Smooth muscle cell (in vitro differentiated cells): ENCODE measurements around the gene HOXB1. TPM values are rescaled to one million over a fixed set of nuclear protein-coding genes. Genes with fewer than 3 reads are reported as not detected.
A peak's percentile ranks its signal among the peaks of the same experiment; 100 is the strongest.

Source experiments
- DNase-seq: peaks from one replicate; lab custom pipeline; 2025; ENCODE audit not compliant: unreplicated experiment; lab: John Stamatoyannopoulos, UW
- H2AFZ ChIP-seq: fragments of 200-600 bp; sonication (generic); 2 replicates; pipeline ENCODE4 v1.6.0; 2016; ENCODE audit warnings: antibody characterized with exemption, low read depth, mild to moderate bottlenecking
- H3F3A ChIP-seq: fragments of 200-600 bp; sonication (generic); 2 replicates; pipeline ENCODE4 v1.6.0; 2017; ENCODE audit warnings: antibody characterized with exemption, low read depth
- H3K27ac ChIP-seq: fragments of 200-600 bp; sonication (generic); 2 replicates; pipeline ENCODE4 v1.5.1; 2016; ENCODE audit warnings: low read depth, mild to moderate bottlenecking
- H3K27me3 ChIP-seq: fragments of 200-600 bp; sonication (generic); 2 replicates; pipeline ENCODE4 v1.6.1; 2016; ENCODE audit warnings: low read depth, mild to moderate bottlenecking
- H3K36me3 ChIP-seq: fragments of 200-600 bp; sonication (generic); 2 replicates; pipeline ENCODE4 v1.5.1; 2016; ENCODE audit warnings: low read depth
- H3K4me1 ChIP-seq: fragments of 200-600 bp; sonication (generic); 2 replicates; pipeline ENCODE4 v1.5.1; 2016; ENCODE audit warnings: low read depth
- H3K4me2 ChIP-seq: fragments of 200-600 bp; sonication (generic); 2 replicates; pipeline ENCODE4 v1.6.0; 2016; ENCODE audit warnings: mild to moderate bottlenecking
- H3K4me3 ChIP-seq: fragments of 200-600 bp; sonication (generic); 2 replicates; pipeline ENCODE4 v1.5.1; 2016; ENCODE audit warnings: mild to moderate bottlenecking
- H3K79me2 ChIP-seq: fragments of 200-600 bp; sonication (generic); 2 replicates; pipeline ENCODE4 v1.6.0; 2016; ENCODE audit warnings: low read depth, mild to moderate bottlenecking
- H3K9ac ChIP-seq: fragments of 200-600 bp; sonication (generic); 2 replicates; pipeline ENCODE4 v1.6.0; 2016; ENCODE audit warnings: low read depth
- H3K9me3 ChIP-seq: fragments of 200-600 bp; sonication (generic); replicated peaks from 2 replicates; pipeline ENCODE4 v1.5.1; 2016; ENCODE audit warnings: low read depth
- H4K20me1 ChIP-seq: fragments of 200-600 bp; sonication (generic); 2 replicates; pipeline ENCODE4 v1.6.0; 2016; ENCODE audit warnings: low read depth
- WGBS: methylation state at CpG from one replicate; pipeline ENCODE4 v1.1.7; 2016; ENCODE audit warnings: low lambda C conversion rate; 5-methylcytosine and 5-hydroxymethylcytosine counted together
- polyA plus RNA-seq: library from polyadenylated mRNA; unstranded; fragments of >200 nt; fragmentation: Nextera tagmentation; extraction: Ambion mirVana; gene quantifications from 2 replicates; pipeline ENCODE4 v1.2.1, GENCODE V29; 2016
- total RNA-seq: library from RNA; depleted of rRNA; stranded (reverse); fragments of >200 nt; gene quantifications from 2 replicates; pipeline ENCODE4 v1.2.3, GENCODE V29; 2014
- TF ChIP-seq, protein P1 (sequence below): fragments of 200-600 bp; sonication (generic); IDR thresholded peaks from 2 replicates; pipeline ENCODE4 v1.5.1; 2017; ENCODE audit warnings: borderline replicate concordance, mild to moderate bottlenecking, antibody characterized with exemption; ENCODE audit not compliant: insufficient read depth, poor library complexity, severe bottlenecking

The HOXB1 gene
- total and polyA plus RNA-seq, 2 experiments from 2014 or later, result not detected

DNA sequence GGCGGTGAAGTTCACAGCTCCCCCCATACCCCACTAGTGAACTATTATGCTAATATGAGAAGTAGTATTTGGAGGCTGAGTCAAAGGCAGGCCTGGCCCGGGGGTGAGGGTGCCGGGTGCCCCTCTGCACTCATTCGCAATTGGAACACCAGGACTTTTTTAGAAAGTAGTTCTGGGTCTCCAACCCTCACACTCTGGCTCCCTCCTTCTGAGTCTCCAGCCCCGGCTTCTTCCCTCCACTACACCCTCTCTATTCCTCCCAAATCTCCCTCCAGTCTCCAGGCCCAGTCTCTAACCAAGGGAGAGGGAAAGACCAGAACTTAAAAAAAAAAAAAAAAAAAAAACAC, 25.4 kb upstream of the HOXB1 start:
- H3F3A ChIP-seq, result no peaks in the 10 kb centered on the region
- peaks cover 83% of the 10 kb centered on the region for H4K20me1 ChIP-seq
- H3K36me3 ChIP-seq, result no peaks in the 10 kb centered on the region
- no peak overlapping the region for H3K27ac ChIP-seq
- TF ChIP-seq, protein P1, sequence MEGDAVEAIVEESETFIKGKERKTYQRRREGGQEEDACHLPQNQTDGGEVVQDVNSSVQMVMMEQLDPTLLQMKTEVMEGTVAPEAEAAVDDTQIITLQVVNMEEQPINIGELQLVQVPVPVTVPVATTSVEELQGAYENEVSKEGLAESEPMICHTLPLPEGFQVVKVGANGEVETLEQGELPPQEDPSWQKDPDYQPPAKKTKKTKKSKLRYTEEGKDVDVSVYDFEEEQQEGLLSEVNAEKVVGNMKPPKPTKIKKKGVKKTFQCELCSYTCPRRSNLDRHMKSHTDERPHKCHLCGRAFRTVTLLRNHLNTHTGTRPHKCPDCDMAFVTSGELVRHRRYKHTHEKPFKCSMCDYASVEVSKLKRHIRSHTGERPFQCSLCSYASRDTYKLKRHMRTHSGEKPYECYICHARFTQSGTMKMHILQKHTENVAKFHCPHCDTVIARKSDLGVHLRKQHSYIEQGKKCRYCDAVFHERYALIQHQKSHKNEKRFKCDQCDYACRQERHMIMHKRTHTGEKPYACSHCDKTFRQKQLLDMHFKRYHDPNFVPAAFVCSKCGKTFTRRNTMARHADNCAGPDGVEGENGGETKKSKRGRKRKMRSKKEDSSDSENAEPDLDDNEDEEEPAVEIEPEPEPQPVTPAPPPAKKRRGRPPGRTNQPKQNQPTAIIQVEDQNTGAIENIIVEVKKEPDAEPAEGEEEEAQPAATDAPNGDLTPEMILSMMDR, result no peak
- DNase-seq, result no peak
- H3K9me3 ChIP-seq, result no peaks in the 10 kb centered on the region
- H3K4me1 ChIP-seq, result no peaks in the 10 kb centered on the region
- H2AFZ ChIP-seq, result no peak overlapping the region
- peak overlapping the region; percentile 91 for H3K4me2 ChIP-seq
- H3K9ac ChIP-seq, result no peak overlapping the region
- no peak overlapping the region for H3K4me3 ChIP-seq
- H3K27me3 ChIP-seq, result peaks cover 73% of the 10 kb centered on the region
- 62% methylated on average over 5 of the region's 5 CpGs for whole genome bisulfite sequencing
- H3K79me2 ChIP-seq, result peaks cover 14% of the 10 kb centered on the region

DNA sequence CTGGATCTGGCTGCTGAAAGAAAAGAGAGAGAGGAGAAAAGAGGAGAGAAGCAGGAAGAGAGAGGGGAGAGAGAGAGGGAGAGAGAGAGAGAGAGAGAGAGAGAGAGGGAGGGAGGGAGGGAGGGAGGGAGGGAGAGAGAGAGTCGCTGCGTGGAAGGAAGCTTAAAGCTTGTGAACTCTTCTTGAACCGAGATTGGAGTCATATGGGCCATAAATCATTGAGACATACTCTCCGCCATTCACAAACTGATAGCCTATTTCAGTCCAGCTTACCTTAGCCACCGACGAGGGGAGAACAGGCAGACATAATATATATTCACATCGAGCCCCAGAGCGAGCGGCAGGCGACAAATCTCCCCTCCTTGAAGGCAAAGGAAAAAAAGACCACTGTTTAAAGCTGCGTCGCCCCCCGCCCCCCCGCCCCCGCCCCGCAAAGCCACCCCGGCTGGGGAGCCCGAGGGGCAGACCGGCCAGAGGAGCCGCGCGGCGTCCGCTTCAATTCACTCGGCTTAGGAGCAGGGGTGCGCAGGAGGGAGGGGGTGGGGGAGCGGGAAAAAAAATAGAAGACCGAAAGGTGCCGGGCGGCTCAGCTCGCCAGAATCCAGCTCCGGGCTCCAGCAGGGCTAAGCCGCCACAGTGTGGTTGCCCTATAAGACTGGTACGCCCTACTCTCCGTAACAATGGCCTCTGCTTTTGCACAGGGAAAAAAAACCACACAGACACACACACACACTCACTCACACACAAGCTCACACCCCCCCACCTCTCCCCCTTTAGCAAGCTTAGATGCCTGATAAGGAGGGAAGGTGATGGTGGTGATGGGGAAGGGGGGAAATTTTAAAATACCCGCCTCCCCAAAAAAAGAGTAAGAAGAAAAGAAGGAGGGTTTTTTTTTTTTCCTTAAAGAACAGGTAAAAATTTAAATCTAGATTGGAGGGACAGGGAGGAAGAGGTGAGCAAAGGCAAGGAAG, 24.7 kb upstream of the HOXB1 start:
- Histone ChIP-seq H3K9me3 (no peaks in the 10 kb centered on the region), H3K79me2 (peaks cover 15% of the 10 kb centered on the region), H3K9ac (no peak overlapping the region), H4K20me1 (peaks cover 77% of the 10 kb centered on the region), H3K4me3 (peak overlapping the region; percentile 42), H2AFZ (no peak overlapping the region), H3K4me2 (peak overlapping the region; percentile 91), H3F3A (no peaks in the 10 kb centered on the region), H3K36me3 (no peaks in the 10 kb centered on the region), H3K4me1 (no peaks in the 10 kb centered on the region), H3K27me3 (peaks cover 71% of the 10 kb centered on the region), H3K27ac (no peak overlapping the region)
- no peak for DNase-seq
- TF ChIP-seq, protein P1, result no peak
- WGBS, result 15% methylated on average over 16 of the region's 36 CpGs

DNA sequence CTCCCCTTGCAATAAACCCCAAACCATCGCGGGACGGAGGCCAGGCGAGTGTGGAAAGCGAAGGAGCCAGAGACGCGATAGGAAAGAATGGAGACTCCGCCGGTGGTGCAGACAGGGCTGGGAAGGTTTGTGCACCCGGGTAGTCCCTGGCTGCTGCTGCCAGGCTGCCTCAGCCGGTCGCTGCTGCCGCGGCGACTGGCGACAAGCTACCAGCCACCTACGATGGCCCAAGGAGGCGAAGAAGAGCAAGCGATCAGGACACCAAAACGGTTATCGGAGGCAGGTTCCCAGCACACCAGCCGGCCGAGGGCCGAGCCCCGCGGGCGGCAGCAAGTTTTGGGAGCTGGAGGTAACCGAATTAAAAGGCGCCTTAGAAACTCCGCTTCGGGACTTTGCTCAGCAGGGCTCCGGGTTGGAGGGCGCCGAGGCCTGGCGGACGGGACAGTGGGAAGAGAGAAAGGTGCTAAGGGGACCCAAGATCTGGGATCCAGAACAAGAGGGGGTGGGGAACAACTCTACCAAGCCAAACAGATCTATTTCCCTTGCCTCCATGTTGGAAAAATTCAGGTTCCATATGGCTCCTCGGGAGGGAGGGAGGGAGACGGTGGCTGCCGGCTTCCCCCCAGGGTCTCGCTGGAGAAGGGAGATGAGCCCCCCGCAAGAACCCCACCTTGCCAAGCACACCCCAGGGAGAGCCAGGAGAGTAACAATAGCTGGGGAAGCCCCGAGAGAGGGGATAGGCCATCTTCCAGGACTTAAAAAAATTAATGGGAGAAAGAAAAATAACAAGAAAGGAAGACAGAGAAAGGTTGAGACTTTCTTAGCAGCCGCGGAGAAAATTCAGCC, 23.8 kb upstream of the HOXB1 start:
- Histone ChIP-seq H3K36me3 (no peaks in the 10 kb centered on the region), H3K9ac (no peak overlapping the region), H3K4me3 (peak overlapping the region; percentile 42), H3K79me2 (peaks cover 17% of the 10 kb centered on the region), H3K4me2 (peak overlapping the region; percentile 91), H3F3A (peaks cover 4% of the 10 kb centered on the region), H3K27me3 (peaks cover 68% of the 10 kb centered on the region), H3K9me3 (no peaks in the 10 kb centered on the region), H3K27ac (no peak overlapping the region), H3K4me1 (no peaks in the 10 kb centered on the region), H4K20me1 (peaks cover 68% of the 10 kb centered on the region), H2AFZ (no peak overlapping the region)
- TF ChIP-seq, protein P1, result no peak
- no peak for DNase-seq
- 35% methylated on average over 44 of the region's 44 CpGs for WGBS
